K562 treated with DMSO at 1 percent for 12 hours (cell line): Measurements from ENCODE around the gene GCC2. TPM values are rescaled to one million over a fixed set of nuclear protein-coding genes. Genes with fewer than 3 reads are reported as not detected.

Experiments
- total RNA-seq: library from RNA; unstranded; fragments of 300-600 nt; gene quantifications from 2 replicates; pipeline ENCODE4 v1.2.3, GENCODE V29; 2022; ENCODE audit not compliant: insufficient read depth

The GCC2 gene, protein sequence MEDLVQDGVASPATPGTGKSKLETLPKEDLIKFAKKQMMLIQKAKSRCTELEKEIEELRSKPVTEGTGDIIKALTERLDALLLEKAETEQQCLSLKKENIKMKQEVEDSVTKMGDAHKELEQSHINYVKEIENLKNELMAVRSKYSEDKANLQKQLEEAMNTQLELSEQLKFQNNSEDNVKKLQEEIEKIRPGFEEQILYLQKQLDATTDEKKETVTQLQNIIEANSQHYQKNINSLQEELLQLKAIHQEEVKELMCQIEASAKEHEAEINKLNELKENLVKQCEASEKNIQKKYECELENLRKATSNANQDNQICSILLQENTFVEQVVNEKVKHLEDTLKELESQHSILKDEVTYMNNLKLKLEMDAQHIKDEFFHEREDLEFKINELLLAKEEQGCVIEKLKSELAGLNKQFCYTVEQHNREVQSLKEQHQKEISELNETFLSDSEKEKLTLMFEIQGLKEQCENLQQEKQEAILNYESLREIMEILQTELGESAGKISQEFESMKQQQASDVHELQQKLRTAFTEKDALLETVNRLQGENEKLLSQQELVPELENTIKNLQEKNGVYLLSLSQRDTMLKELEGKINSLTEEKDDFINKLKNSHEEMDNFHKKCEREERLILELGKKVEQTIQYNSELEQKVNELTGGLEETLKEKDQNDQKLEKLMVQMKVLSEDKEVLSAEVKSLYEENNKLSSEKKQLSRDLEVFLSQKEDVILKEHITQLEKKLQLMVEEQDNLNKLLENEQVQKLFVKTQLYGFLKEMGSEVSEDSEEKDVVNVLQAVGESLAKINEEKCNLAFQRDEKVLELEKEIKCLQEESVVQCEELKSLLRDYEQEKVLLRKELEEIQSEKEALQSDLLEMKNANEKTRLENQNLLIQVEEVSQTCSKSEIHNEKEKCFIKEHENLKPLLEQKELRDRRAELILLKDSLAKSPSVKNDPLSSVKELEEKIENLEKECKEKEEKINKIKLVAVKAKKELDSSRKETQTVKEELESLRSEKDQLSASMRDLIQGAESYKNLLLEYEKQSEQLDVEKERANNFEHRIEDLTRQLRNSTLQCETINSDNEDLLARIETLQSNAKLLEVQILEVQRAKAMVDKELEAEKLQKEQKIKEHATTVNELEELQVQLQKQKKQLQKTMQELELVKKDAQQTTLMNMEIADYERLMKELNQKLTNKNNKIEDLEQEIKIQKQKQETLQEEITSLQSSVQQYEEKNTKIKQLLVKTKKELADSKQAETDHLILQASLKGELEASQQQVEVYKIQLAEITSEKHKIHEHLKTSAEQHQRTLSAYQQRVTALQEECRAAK (N-terminal part only)
- total RNA-seq: 6.1 and 24.3 TPM in 2 replicates

DNA sequence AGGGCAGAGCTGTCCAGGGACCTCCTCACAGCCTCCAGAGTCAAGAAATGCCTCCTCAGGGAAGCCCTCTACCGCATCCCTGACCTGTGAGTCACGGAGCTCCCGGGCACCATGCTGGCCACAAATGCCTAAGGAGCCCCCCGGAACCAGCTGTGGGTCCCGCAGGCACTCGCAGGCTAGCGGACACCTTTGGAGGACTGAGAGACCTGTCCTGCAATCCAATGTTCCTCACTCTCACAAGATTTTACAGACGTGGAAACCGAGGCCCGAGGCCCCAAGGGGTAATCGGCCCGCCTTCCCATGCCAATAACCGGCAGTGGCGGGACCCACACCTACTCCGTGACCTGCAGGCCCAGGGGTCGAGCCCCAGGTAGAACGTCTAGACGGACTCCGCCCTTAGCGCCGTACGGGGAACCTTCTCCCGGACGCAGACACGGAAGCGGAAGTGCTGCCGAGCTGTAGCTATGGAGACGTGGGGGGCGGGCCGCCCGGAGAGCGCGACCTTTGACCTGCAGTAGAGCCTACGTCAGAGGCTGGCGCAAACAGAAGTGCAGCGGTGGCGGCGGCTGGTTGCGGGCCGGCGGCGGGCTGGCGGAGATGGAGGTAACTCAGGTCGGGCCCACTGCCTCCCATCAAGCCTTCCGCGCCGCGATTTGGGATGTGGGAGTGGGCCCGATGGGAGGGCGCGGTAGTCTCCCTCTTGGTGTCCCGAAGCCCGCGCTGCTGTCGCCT is at the start of gene GCC2:
Gene GCC2, plus strand, starts transcription at position 529 of the 732 bp plus-strand sequence. Its CDS starts 69 bp downstream, at position 598.

DNA sequence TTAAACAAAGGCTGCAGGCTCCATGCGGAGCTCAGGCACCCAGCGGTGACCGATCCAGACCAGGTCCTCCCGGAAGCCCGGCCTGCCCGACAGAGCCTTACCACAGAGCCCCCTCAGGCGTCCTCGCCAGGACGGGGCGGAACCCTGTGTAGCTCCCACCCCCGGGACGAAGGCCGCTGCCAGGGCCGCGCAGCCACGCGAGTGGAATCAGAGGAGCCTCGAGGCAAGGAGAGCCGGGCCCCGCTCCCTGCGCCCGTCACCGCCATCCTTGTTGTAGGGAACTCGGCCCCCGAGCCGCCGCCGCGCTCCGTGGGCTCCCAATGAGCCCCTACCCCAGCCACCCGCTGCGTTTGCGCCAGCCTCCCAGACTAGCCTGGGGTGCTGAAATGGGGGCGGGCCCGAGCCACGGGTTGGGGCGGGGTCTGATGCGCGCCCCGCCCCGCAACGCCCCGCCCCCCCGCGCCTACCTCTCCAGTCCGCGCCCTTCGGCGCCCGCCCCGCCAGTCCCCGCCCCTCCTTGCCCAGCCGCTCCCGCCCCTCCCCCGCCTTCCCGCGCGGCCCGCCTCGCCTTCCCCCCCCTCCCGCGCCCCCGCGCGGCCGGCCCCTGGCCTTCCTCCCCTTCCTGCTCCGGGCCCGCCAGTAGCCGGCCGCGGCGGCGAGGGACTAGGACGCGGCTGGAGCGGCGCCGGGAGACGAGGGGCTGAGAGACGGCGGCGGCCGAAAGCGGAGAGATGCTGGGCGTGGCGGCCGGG is 85.0 kb downstream of the GCC2 start, which contains the start of gene LIMS1:
Gene LIMS1, plus strand, starts transcription at position 639 of the 752 bp plus-strand sequence. Its CDS starts 93 bp downstream, at position 732.

Other genes with a start within 250 kb of the GCC2 start
- not detected in 2 replicates for gene SULT1C3, start 209.2 kb upstream of the GCC2 start, total RNA-seq
- gene SULT1C2, start 160.3 kb upstream of the GCC2 start, total RNA-seq: not detected in 2 replicates
- not detected in 2 replicates for gene SULT1C4, start 71.3 kb upstream of the GCC2 start, total RNA-seq
- gene LIMS1, start 85.3 kb downstream of the GCC2 start, total RNA-seq: 35.6 and 131 TPM in 2 replicates